ENCODE data around the gene ANO2.

ANO2 gene

GRCh38 chr12:5803532-5803931 is 141.5 kb downstream of the ANO2 start:
- no peak overlapping the region for H3K4me3 Mint-ChIP-seq
- H3K36me3 Mint-ChIP-seq (ENCODE audit: low read depth), result no peaks in the 10 kb centered on the region
- no peak overlapping the region for H3K27ac Mint-ChIP-seq
- peaks cover 7% of the 10 kb centered on the region for H3K4me1 Mint-ChIP-seq
- H3K27me3 Mint-ChIP-seq (ENCODE audit: low read depth, poor library complexity), result peaks cover 39% of the 10 kb centered on the region
- DNase-seq, result no peak
- TF ChIP-seq CTCF (IDR thresholded peaks at IDR 0.05), result no peak
- H3K9me3 Mint-ChIP-seq, result no peaks in the 10 kb centered on the region

DNA sequence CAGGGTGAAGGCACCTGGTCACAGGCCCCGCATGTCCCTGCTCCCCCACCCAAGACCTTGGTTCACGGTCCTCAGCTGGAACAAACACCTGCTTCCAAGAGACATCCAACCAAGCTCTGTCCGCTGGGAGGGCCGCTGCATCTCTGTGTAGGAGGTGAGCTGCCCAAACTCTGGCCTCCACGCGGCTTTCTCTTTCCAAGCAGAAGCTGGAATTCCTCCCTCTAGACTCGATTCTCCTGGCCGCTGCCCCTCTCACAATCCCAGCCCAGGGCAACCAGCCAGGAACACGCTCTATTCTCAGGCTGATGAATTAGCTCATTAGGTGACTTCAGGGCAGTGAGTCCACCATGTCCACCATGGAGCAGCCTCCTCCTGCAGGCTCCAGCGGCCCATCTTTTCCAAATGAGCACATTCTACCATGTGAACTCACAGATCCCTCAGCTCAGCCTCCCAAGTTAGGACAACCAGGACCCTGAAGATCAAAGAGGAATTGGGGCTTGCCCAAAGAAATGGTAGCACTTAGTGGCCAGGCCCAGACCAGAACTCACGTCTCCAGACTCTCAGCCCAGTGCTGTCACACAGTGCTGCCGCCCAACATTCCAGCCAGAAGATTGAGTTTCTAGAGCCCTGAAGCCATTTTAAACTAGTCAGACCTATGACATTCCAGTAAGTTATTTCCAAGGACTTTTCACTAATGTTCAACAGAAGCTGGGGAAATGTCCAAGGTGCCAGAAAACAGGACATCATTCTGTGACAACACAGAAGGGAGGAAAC is 146.6 kb downstream of the ANO2 start:
- Mint-ChIP-seq H3K27ac (no peak overlapping the region), H3K4me3 (no peak overlapping the region), H3K4me1 (no peaks in the 10 kb centered on the region), H3K9me3 (no peaks in the 10 kb centered on the region), H3K36me3 (ENCODE audit: low read depth) (no peaks in the 10 kb centered on the region), H3K27me3 (ENCODE audit: low read depth, poor library complexity) (peaks cover 24% of the 10 kb centered on the region)
- DNase-seq, result no peak
- no peak for TF ChIP-seq CTCF (IDR thresholded peaks at IDR 0.05)

- H3K4me3 Mint-ChIP-seq, result no peak overlapping the region
- no peaks in the 10 kb centered on the region for H3K36me3 Mint-ChIP-seq (ENCODE audit: low read depth)
- H3K9me3 Mint-ChIP-seq, result no peaks in the 10 kb centered on the region
- no peak overlapping the region for H3K27ac Mint-ChIP-seq
- TF ChIP-seq CTCF (IDR thresholded peaks at IDR 0.05), result no peak
- DNase-seq, result no peak
- peaks cover 1% of the 10 kb centered on the region for H3K4me1 Mint-ChIP-seq
- H3K27me3 Mint-ChIP-seq (ENCODE audit: low read depth, poor library complexity), result peaks cover 19% of the 10 kb centered on the region
Measured at GRCh38 chr12:5797661-5798060, 147.4 kb downstream of the ANO2 start.

DNA sequence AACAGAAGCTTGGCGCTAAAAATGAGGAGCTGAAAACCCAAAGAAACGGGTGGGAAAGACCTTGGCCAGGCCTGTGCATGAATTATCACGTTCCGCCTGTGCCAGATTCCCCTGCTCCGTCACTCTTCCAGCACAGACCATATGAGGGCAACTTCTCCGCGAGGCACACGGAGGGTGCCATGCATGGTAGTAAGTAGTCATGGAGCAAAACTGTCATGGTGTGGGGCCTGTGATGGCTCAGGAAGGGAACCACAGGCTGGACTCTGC is 148.2 kb downstream of the ANO2 start:
- H3K4me1 Mint-ChIP-seq, result peaks cover 9% of the 10 kb centered on the region
- H3K36me3 Mint-ChIP-seq (ENCODE audit: low read depth), result no peaks in the 10 kb centered on the region
- H3K27me3 Mint-ChIP-seq (ENCODE audit: low read depth, poor library complexity), result peaks cover 14% of the 10 kb centered on the region
- no peak for DNase-seq
- no peak for TF ChIP-seq CTCF (IDR thresholded peaks at IDR 0.05)
- H3K27ac Mint-ChIP-seq, result no peak overlapping the region
- H3K9me3 Mint-ChIP-seq, result no peaks in the 10 kb centered on the region
- no peak overlapping the region for H3K4me3 Mint-ChIP-seq

DNA sequence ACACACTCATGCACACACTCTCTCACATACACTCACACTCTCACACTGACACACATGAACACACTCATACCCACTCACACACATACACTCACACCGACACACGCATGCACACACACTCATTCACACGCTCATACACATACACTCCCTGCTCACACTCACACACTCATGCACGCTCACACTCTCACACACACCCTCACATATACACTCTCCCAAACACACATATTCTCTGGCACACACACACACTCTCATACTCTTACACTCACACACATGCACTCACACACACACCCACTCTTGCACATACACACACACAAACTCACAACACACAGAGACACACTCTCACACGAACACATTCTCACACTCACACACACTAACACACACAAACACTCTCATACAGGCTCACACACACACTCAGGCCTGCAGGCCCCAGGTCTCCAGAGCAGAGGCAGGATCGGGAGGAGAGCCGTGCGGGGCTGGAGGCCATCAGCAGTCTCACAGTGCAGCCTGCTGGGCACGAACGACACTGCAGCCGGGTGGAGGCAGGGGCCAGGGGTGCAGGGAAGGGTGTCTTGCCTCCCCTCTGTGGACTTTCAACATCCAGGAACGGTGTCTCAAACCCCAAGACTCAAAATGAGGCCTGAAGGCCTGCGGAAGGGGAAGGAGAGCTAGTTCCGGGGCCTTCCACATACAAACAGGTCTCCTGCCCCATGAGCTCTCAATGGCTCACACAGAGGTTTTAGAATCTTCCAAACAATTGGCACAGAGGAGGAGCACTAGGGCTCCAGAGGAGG is 148.7 kb downstream of the ANO2 start:
- peak; percentile 82 for DNase-seq
- Mint-ChIP-seq H3K36me3 (ENCODE audit: low read depth) (no peaks in the 10 kb centered on the region), H3K4me1 (peaks cover 10% of the 10 kb centered on the region), H3K9me3 (no peaks in the 10 kb centered on the region), H3K27ac (no peak overlapping the region), H3K27me3 (ENCODE audit: low read depth, poor library complexity) (peaks cover 10% of the 10 kb centered on the region), H3K4me3 (no peak overlapping the region)
- TF ChIP-seq CTCF (IDR thresholded peaks at IDR 0.05), result peak; percentile 85

- peaks cover 21% of the 10 kb centered on the region for H3K27me3 Mint-ChIP-seq (ENCODE audit: low read depth, poor library complexity)
- peaks cover 31% of the 10 kb centered on the region for H3K4me1 Mint-ChIP-seq
- no peak overlapping the region for H3K4me3 Mint-ChIP-seq
- H3K36me3 Mint-ChIP-seq (ENCODE audit: low read depth), result no peaks in the 10 kb centered on the region
- no peak for DNase-seq
- no peaks in the 10 kb centered on the region for H3K9me3 Mint-ChIP-seq
- H3K27ac Mint-ChIP-seq, result no peak overlapping the region
- no peak for TF ChIP-seq CTCF (IDR thresholded peaks at IDR 0.05)
Measured at GRCh38 chr12:5794156-5794555, 150.9 kb downstream of the ANO2 start.
